Thyroid gland (tissue), 4 donors: Measurements from ENCODE around the gene HRH3.

Experiments used
- POLR2A ChIP-seq, 2 donors: fragments of 450-650 bp; IDR thresholded peaks; one replicate each; pipeline ENCODE4 v1.6.1; 2017; ENCODE audit warnings: antibody characterized with exemption in 2 of 2, mild to moderate bottlenecking in 2 of 2, moderate library complexity in 1 of 2
- TF ChIP-seq, protein P1 (sequence below), 6 experiments: fragments of 200-600 bp in 3 of 6; fragments of 450-650 bp in 3 of 6; sonication (generic) in 3 of 6; IDR thresholded peaks; one replicate each; pipeline ENCODE4 v1.5.1; 2016 to 2019; ENCODE audit warnings: antibody characterized with exemption in 6 of 6, mild to moderate bottlenecking in 2 of 6, inconsistent platforms in 1 of 6, moderate library complexity in 1 of 6

DNA sequence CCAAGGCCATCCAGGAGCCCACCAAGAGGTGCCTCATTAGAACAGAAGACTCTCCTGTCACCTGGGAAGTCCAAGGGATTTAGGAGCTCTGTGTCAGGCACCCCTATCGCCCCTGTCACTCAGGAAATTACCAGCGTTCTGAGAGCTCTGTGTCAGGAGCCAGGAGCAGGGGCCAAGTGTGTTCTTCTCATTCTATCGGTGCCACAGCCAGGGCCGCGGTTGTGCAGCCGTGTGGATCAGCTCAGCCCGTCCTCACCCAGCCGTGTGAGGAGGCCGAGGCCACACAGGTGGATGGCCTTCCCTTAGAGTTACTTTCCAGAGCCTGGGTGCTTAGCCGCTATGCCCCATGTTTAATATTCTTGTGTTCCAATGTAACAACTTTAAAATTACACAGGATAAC is 27.4 kb downstream of the HRH3 start:
- TF ChIP-seq, protein P1, sequence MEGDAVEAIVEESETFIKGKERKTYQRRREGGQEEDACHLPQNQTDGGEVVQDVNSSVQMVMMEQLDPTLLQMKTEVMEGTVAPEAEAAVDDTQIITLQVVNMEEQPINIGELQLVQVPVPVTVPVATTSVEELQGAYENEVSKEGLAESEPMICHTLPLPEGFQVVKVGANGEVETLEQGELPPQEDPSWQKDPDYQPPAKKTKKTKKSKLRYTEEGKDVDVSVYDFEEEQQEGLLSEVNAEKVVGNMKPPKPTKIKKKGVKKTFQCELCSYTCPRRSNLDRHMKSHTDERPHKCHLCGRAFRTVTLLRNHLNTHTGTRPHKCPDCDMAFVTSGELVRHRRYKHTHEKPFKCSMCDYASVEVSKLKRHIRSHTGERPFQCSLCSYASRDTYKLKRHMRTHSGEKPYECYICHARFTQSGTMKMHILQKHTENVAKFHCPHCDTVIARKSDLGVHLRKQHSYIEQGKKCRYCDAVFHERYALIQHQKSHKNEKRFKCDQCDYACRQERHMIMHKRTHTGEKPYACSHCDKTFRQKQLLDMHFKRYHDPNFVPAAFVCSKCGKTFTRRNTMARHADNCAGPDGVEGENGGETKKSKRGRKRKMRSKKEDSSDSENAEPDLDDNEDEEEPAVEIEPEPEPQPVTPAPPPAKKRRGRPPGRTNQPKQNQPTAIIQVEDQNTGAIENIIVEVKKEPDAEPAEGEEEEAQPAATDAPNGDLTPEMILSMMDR (IDR thresholded peaks at IDR 0.05), result no peak
- no peak for TF ChIP-seq POLR2A (IDR thresholded peaks at IDR 0.05)
